GM12878 (cell line): ENCODE data around the gene BRI3BP. TPM values are rescaled to one million over a fixed set of nuclear protein-coding genes. Genes with fewer than 3 reads are reported as not detected.

Experiments used
- ATAC-seq: fragments of 200-7000 bp; cut with Tn5 transposase; 3 replicates; pipeline ENCODE4 v1.9.1; 2020; ENCODE audit warnings: mild to moderate bottlenecking, moderate library complexity
- BruUV-seq: library from RNA; stranded (reverse); fragments of 400-500 nt; replicated peaks from 2 replicates; lab custom pipeline; 2021; lab: Mats Ljungman, UMichigan
- CTCF ChIA-PET: fragments of 300-600 bp; sonication (Branson Sonifier 250); formaldehyde crosslinking; extraction: SDS; loops from one replicate; lab custom pipeline; 2021; ENCODE audit warnings: inconsistent platforms; lab: Yijun Ruan, JAX
- POLR2A ChIA-PET: fragments of 350-600 bp; formaldehyde crosslinking; extraction: SDS; loops from one replicate; lab custom pipeline; 2021; ENCODE audit warnings: inconsistent platforms; lab: Charles Lee
- RAD21 ChIA-PET: fragments of 300-600 bp; sonication (Branson Sonifier 250); formaldehyde crosslinking; loops from one replicate; lab custom pipeline; 2023; ENCODE audit warnings: antibody characterized with exemption; ENCODE audit not compliant: unreplicated experiment; lab: Charles Lee
- SMC1A ChIA-PET: fragments of 300-600 bp; sonication (Branson Sonifier 250); formaldehyde crosslinking; loops from one replicate; lab custom pipeline; 2023; ENCODE audit not compliant: unreplicated experiment, uncharacterized antibody; lab: Charles Lee
- DNase-seq: peaks from one replicate; pipeline ENCODE4 v3.0.0-alpha.2; 2011; ENCODE audit warnings: low read depth, low spot score
- FAIRE-seq: peaks from 3 replicates; lab custom pipeline; 2011; peaks lifted over from hg19 to GRCh38; lab: Jason Lieb, UNC
- H2AFZ ChIP-seq: 2 replicates; pipeline ENCODE4 v1.6.0; 2011; ENCODE audit warnings: low read depth, low read length, control low read depth; ENCODE audit not compliant: control insufficient read depth
- H3K27ac ChIP-seq: 2 replicates; pipeline ENCODE4 v1.5.1; 2011; ENCODE audit warnings: control low read depth; ENCODE audit not compliant: control insufficient read depth, insufficient read depth
- H3K27me3 ChIP-seq, 2 experiments: replicated peaks in 1 of 2; 2 replicates each; pipeline versions ENCODE4 v1.6.0 to v1.6.1; 2011; ENCODE audit warnings: low read length in 1 of 2; ENCODE audit not compliant: control insufficient read depth in 2 of 2, insufficient read depth in 2 of 2
- H3K36me3 ChIP-seq, 2 experiments: 2 replicates each; pipeline ENCODE4 v1.5.1; 2011; ENCODE audit warnings: low read length in 1 of 2; ENCODE audit not compliant: control insufficient read depth in 2 of 2, insufficient read depth in 2 of 2
- H3K4me1 ChIP-seq: 2 replicates; pipeline ENCODE4 v1.6.1; 2011; ENCODE audit warnings: mild to moderate bottlenecking, low read length, moderate library complexity, mixed read lengths; ENCODE audit not compliant: control insufficient read depth, insufficient read depth
- H3K4me2 ChIP-seq: 2 replicates; pipeline ENCODE4 v1.6.0; 2011; ENCODE audit warnings: control low read depth; ENCODE audit not compliant: control insufficient read depth, insufficient read depth
- H3K4me3 ChIP-seq: fragments of 200-600 bp; sonication (generic); 2 replicates; pipeline ENCODE4 v1.5.1; 2016
- H3K79me2 ChIP-seq: 2 replicates; pipeline ENCODE4 v1.6.0; 2011; ENCODE audit warnings: low read length; ENCODE audit not compliant: control insufficient read depth, insufficient read depth
- H3K9ac ChIP-seq: 2 replicates; pipeline ENCODE4 v1.8.0; 2011; ENCODE audit warnings: low read length, control low read depth, mixed read lengths; ENCODE audit not compliant: control insufficient read depth, insufficient read depth
- H3K9me3 ChIP-seq: replicated peaks from 3 replicates; pipeline ENCODE4 v1.5.1; 2011; ENCODE audit warnings: mild to moderate bottlenecking, low read length; ENCODE audit not compliant: control insufficient read depth, insufficient read depth
- H4K20me1 ChIP-seq: 2 replicates; pipeline ENCODE4 v1.6.0; 2011; ENCODE audit not compliant: control insufficient read depth, insufficient read depth
- CBX3 ChIP-seq: fragments of 200-600 bp; sonication (generic); IDR thresholded peaks from 2 replicates; pipeline ENCODE4 v1.6.1; 2016; ENCODE audit warnings: low read depth, borderline replicate concordance
- CHD1 ChIP-seq: IDR thresholded peaks from 2 replicates; pipeline ENCODE4 v1.6.1; 2012; ENCODE audit warnings: low read depth, low read length, improper control_type of control experiment
- IKZF2 ChIP-seq, 2 experiments: fragments of 450-650 bp; IDR thresholded peaks; 2 replicates each; pipeline ENCODE4 v1.6.1; 2017; ENCODE audit warnings: mild to moderate bottlenecking in 2 of 2, moderate library complexity in 2 of 2
- MYB ChIP-seq: fragments of 150-350 bp; IDR thresholded peaks from 2 replicates; pipeline ENCODE4 v1.6.1; 2014; ENCODE audit warnings: mild to moderate bottlenecking, low read depth, low read length, borderline replicate concordance
- POLR2AphosphoS5 ChIP-seq: IDR thresholded peaks from 2 replicates; pipeline ENCODE4 v1.6.1; 2011; ENCODE audit warnings: mild to moderate bottlenecking, low read length, inconsistent platforms
- PRDM15 ChIP-seq: fragments of 450-650 bp; formaldehyde crosslinking; IDR thresholded peaks from 2 replicates; pipeline ENCODE4 v1.4.0; 2020; ENCODE audit warnings: mild to moderate bottlenecking, moderate library complexity
- SP1 ChIP-seq: IDR thresholded peaks from one replicate; pipeline ENCODE4 v1.6.1; 2011; ENCODE audit warnings: low read depth, low read length
- WGBS: methylation state at CpG from one replicate; pipeline ENCODE4 v1.1.6; 2016; ENCODE audit warnings: low lambda C conversion rate; ENCODE audit not compliant: insufficient replicate concordance, insufficient coverage; ENCODE audit errors: missing lambda C conversion rate; 5-methylcytosine and 5-hydroxymethylcytosine counted together
- in situ Hi-C: fragments of 300-500 bp; cut with MboI; formaldehyde crosslinking; loops from 9 replicates; pipeline ENCODE4 v1.14.3; 2018; ENCODE audit warnings: mixed read lengths
- intact Hi-C: fragments of 100-400 bp; cut with micrococcal nuclease; formaldehyde crosslinking; loops from one replicate; pipeline ENCODE4 v1.14.2; 2022; ENCODE audit not compliant: unreplicated experiment
- polyA plus RNA-seq, 11 experiments: library from polyadenylated mRNA; depleted of rRNA in 4 of 11; unstranded in 6 of 11; stranded (reverse) in 5 of 11; fragments of >200 nt; fragmentation: Nextera tagmentation in 4 of 11; fragmentation: Illumina TruSeq in 1 of 11; extraction: Ambion mirVana in 4 of 11; extraction: Trizol in 1 of 11; gene quantifications; 1 replicate in 1 of 11; 2 replicates in 10 of 11; pipeline versions ENCODE4 v1.2.1 to v1.2.3, GENCODE V29; 2011 to 2016; ENCODE audit warnings: inconsistent platforms in 2 of 11, missing spikeins in 2 of 11, low read depth in 1 of 11
- total RNA-seq, 4 experiments: library from RNA; depleted of rRNA in 3 of 4; stranded (reverse); fragments of >200 nt in 3 of 4; fragmentation: Illumina TruSeq in 1 of 4; extraction: Trizol in 1 of 4; gene quantifications; 2 replicates each; pipeline versions ENCODE4 v1.2.1 to v1.2.3, GENCODE V29; 2013 to 2021
- TF ChIP-seq, protein P1 (sequence below): fragments of 450-650 bp; IDR thresholded peaks from 2 replicates; pipeline ENCODE4 v1.6.1; 2016; ENCODE audit warnings: mild to moderate bottlenecking

The BRI3BP gene
- total and polyA plus RNA-seq, 10 of the 15 experiments (the other 5 are each of a cell fraction or from before 2014, with no cell fraction given): 11.5 to 37.0 (median 28.5) TPM

GRCh38 chr12:124947013-124947412 is 46.4 kb upstream of the BRI3BP start:
- Histone ChIP-seq H3K9ac (no peak overlapping the region), H3K9me3 (no peaks in the 10 kb centered on the region), H3K36me3 (peaks cover 0 to 20% of the 10 kb centered on the region in 2 experiments; a peak in 3 of 4 replicates), H3K27me3 (no peaks in the 10 kb centered on the region), H3K4me3 (no peak overlapping the region), H4K20me1 (no peaks in the 10 kb centered on the region), H3K4me1 (no peaks in the 10 kb centered on the region; the same call in 1 of the 2 replicates), H3K4me2 (no peak overlapping the region), H3K27ac (no peak overlapping the region), H2AFZ (no peak overlapping the region), H3K79me2 (no peaks in the 10 kb centered on the region)
- BruUV-seq: no TSS peak
- no peak for ATAC-seq
- DNase-seq: no peak
- in situ Hi-C loops: no loop called here
- POLR2A ChIA-PET: no interaction called here
- intact Hi-C loops: no loop called here
- TF ChIP-seq POLR2AphosphoS5 (no peak), MYB (no peak), SP1 (no peak), PRDM15 (CRISPR knock-in tag) (no peak), CHD1 (no peak), CBX3 (no peak), IKZF2 (IDR thresholded peaks at IDR 0.05) (no peak)
- TF ChIP-seq, protein P1, sequence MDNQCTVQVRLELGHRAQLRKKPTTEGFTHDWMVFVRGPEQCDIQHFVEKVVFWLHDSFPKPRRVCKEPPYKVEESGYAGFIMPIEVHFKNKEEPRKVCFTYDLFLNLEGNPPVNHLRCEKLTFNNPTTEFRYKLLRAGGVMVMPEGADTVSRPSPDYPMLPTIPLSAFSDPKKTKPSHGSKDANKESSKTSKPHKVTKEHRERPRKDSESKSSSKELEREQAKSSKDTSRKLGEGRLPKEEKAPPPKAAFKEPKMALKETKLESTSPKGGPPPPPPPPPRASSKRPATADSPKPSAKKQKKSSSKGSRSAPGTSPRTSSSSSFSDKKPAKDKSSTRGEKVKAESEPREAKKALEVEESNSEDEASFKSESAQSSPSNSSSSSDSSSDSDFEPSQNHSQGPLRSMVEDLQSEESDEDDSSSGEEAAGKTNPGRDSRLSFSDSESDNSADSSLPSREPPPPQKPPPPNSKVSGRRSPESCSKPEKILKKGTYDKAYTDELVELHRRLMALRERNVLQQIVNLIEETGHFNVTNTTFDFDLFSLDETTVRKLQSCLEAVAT: no peak
- WGBS: 94% methylated on average over 11 of the region's 11 CpGs
- no peak for FAIRE-seq
- RAD21 ChIA-PET: no interaction called here
- CTCF ChIA-PET: no interaction called here
- SMC1A ChIA-PET: no interaction called here
